Measurements from ENCODE around the gene ABHD2.

ABHD2 gene

GRCh38 chr15:89096664-89097063 is 8.4 kb downstream of the ABHD2 start:
- in situ Hi-C loops (cut with MboI; ENCODE audit: low sequenced_read_pairs): no loop called here

DNA sequence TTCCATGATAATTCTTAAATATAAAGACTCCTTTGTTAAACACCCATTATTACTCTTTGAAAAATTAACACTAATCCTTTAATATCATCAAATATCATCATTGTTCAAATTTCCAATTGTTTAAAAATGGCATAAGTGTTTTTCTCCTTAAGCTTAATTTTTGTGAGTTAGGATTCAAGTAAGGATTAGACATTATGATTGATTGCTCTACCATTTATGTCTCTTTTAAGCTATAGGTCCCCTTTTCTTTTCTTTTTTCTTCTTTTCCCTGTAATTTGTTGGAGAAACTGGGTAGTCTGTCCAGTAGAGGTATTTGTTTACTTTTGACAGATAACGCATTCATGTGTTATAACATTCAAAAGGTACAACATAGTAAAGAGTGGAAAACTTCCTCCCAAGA is 9.1 kb downstream of the ABHD2 start:
- in situ Hi-C loops (cut with MboI; ENCODE audit: low sequenced_read_pairs): no loop called here

DNA sequence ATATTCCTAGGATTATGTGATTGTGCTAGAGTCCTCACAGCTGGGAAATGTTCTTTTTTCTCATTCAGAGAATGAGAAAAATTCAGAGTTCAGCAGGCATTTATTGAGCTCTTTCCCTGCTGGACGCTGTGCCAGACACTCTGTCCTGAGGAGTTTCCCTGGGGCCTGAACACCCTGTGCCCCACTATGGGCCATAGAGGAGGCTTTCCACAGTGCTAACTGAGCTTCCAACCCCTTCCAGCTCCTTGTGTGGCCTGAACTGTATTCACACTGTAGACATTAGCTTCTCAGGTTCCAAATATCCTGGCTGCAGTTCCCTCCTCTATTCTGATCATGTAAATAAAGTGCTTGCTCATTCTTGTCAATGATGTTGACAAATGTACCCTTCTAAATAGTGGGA is 10.0 kb downstream of the ABHD2 start:
- in situ Hi-C loops (cut with MboI; ENCODE audit: low sequenced_read_pairs): no loop called here

DNA sequence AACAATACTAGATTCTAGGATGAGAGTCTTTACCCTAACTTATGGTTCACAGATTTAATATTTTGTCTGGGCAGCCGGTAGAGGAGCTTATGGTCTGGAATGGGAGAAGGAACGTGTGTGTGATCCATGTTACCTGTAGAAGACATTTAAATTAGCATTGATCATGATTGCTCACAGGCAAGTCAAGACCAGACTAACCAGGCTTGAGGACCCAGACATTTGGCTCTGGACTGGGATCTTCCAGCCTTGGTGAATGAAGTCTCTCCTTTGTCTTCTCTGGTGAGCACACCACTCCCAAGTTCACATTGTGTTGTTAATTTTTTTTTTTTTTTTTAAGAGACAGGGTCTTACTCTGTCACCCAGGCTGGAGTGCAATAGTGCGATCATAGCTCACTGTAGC is 11.7 kb downstream of the ABHD2 start:
- in situ Hi-C loops (cut with MboI; ENCODE audit: low sequenced_read_pairs): no loop called here

GRCh38 chr15:89101302-89102193 is 13.3 kb downstream of the ABHD2 start:
- in situ Hi-C loops (cut with MboI; ENCODE audit: low sequenced_read_pairs): no loop called here

- in situ Hi-C loops (cut with MboI; ENCODE audit: low sequenced_read_pairs): no loop called here
Measured at GRCh38 chr15:89103481-89104171, 15.4 kb downstream of the ABHD2 start.

GRCh38 chr15:89104172-89104564 is 15.9 kb downstream of the ABHD2 start:
- in situ Hi-C loops (cut with MboI; ENCODE audit: low sequenced_read_pairs): no loop called here

DNA sequence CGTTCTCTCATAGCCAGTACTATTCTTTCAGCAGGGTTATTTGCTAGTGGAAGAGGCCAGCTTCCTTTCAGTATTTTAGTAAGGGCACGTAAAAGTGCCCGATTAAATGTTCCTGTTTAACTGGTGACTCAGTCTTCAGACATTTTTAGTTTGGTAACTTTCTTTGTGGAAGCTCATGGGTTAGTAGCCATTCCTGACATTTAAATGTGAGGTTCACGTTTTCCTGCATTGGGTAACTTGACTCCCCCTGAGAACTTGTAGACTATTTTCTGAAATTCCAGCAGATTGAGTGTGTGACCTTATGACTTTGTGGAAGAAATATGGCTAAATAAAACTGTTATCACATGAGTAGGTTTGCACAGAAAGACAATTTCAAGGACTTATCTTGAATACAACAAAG is 16.9 kb downstream of the ABHD2 start:
- in situ Hi-C loops (cut with MboI; ENCODE audit: low sequenced_read_pairs): no loop called here

DNA sequence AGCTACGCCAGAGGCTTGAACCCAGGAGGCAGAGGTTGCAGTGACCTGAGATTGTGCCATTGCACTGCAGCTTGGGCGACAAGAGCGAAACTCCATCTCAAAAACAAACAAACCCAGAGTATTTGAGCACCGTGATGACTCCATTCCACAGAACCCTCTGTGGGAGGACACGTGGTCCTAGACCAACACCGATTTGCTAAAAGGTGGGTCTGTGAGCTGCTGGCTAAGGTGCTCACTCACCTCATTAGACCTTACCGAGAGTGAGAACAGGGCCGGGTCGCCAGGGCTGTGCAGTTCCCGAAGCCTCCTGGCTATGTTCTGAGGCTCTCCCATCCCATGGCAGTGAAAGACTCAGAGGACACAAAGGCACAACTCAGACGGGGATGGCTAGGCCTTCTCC is 17.9 kb downstream of the ABHD2 start:
- in situ Hi-C loops (cut with MboI; ENCODE audit: low sequenced_read_pairs): no loop called here

DNA sequence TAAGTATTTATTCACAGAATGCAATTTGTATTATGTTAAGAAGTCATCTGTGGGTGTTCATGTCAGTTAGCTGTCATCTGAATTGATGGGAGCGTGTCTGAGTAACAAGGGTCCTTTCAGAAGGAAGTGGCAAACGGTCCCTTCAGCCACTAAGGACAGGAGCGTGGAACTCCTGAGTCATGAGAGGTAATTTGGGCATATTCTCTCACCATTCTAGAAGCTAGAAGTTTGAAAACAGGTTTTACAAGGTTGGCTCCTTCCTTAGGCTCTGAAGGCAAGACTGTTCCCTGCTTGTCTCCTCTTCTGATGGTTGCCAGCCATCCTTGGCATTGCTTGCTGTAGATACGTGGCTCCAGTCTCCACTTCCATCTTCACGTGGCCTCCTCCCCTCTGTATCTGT is 19.7 kb downstream of the ABHD2 start:
- in situ Hi-C loops (cut with MboI; ENCODE audit: low sequenced_read_pairs): no loop called here

- in situ Hi-C loops (cut with MboI; ENCODE audit: low sequenced_read_pairs): no loop called here
Measured at GRCh38 chr15:89108835-89109234, 20.6 kb downstream of the ABHD2 start.

- in situ Hi-C loops (cut with MboI; ENCODE audit: low sequenced_read_pairs): no loop called here
Measured at GRCh38 chr15:89109238-89109637, 21.0 kb downstream of the ABHD2 start.

- in situ Hi-C loops (cut with MboI; ENCODE audit: low sequenced_read_pairs): no loop called here
Measured at GRCh38 chr15:89110060-89110459, 21.8 kb downstream of the ABHD2 start.

- in situ Hi-C loops (cut with MboI; ENCODE audit: low sequenced_read_pairs): no loop called here
Measured at GRCh38 chr15:89111352-89111751, 23.1 kb downstream of the ABHD2 start.

DNA sequence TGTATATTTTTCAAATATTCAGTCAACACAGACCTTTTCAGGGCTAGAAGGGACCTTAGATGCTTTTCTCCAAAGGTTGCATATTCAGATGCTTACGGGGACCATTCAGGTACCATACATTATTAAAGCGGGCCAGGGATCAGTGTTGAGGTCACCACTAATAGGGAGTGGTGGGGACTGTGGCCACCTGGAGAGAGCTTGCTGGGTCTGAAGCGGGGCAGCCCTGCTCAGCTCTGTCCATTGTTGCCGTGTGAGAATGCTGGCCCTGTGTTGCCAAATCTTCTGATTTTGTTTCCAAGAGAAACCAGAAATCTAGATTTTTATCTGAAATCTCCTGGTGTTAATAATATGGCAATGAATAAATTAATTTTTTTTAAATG is 23.7 kb downstream of the ABHD2 start:
- in situ Hi-C loops (cut with MboI; ENCODE audit: low sequenced_read_pairs): no loop called here

- in situ Hi-C loops (cut with MboI; ENCODE audit: low sequenced_read_pairs): no loop called here
Measured at GRCh38 chr15:89112341-89112971, 24.2 kb downstream of the ABHD2 start.

- in situ Hi-C loops (cut with MboI; ENCODE audit: low sequenced_read_pairs): no loop called here
Measured at GRCh38 chr15:89113296-89114024, 25.2 kb downstream of the ABHD2 start.

DNA sequence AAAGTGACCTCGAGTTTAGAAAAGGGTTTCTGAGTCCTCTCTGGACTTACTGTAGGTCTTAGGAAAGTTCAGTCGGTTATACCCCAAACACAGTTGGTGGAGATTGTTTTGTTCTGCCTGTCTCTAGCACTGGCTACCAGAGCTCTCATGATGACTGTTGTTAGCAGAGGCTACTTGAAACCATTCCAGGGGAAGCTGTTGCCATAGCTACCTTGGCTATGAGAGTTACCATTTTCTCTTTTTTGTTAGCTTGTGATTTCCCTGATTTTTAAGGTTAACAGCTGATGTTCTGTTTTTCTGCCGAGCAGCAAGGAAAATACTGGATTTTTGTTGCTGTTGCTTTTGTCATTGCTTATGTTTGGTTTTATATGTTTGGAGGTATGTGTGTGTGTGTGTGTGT is 26.7 kb downstream of the ABHD2 start:
- in situ Hi-C loops (cut with MboI; ENCODE audit: low sequenced_read_pairs): no loop called here

DNA sequence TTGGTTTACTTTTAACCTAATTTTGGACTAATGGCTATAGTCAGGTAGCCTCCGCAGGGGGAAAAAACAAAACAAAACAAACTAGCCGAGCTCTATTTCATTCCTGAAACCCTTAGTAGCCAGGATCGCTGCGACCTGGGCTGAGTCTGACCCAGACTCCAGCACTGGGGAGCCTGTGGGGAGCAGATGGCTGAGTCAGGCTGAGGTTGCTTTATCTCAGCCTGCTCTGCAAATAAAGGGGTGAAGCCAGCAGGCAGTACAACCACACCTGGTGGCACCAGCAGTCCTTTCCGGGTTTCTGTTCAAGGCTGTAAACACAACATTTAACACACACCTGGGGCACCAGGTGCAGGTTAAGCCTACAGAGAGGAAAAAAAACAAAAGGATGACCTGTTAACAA is 27.3 kb downstream of the ABHD2 start:
- in situ Hi-C loops (cut with MboI; ENCODE audit: low sequenced_read_pairs): no loop called here

- in situ Hi-C loops (cut with MboI; ENCODE audit: low sequenced_read_pairs): no loop called here
Measured at GRCh38 chr15:89116404-89116803, 28.1 kb downstream of the ABHD2 start.

GRCh38 chr15:89117790-89118189 is 29.5 kb downstream of the ABHD2 start:
- in situ Hi-C loops (cut with MboI; ENCODE audit: low sequenced_read_pairs): no loop called here

All from hTERT RPE-1 (cell line).